GM18858 (cell line): ENCODE results near the gene PLCB1.
"Not testable (repeated sequence)": the region's sequence is repeated elsewhere in the genome, so short reads cannot be mapped to it uniquely, and the experiment has no call there.

Experiments used
- ATAC-seq: cut with Tn5 transposase; IDR thresholded peaks from one replicate; pipeline ENCODE4 v1.9.1; 2021; ENCODE audit not compliant: unreplicated experiment

PLCB1 gene

GRCh38 chr20:8431538-8432434 is 299.7 kb downstream of the PLCB1 start:
- ATAC-seq: no peak

DNA sequence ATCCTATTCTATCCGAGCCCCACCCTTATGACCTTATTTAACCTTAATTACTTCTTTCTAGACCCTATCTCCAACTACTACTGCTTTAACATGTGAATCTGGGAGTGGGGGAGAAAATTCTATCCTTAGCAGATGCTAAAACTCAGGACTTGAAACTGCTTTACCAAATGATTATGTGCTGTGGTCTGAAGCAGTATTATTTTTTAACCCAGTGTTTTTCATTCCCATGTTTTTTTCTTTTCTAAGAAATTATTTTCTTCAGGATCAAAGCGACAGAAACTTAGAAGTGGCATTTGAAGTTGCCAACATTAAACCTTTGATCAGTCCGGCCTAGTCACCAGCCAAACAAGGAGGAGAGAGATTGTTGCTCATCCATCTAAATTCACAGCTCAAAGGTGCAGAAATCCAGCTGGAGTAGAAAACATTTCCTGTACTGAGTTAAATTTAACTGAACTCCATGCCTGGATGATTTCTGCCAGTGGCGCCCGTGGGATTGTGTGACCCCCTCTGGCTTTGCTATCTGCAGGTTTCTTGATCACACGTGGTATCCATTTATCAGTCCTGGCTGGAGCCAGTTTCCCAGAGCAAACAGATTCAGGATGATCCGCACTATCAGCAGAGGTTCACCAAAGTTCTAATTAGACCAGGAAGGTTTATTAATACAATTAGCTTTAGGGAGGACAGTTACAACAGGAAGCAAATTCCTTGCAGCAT is 300.5 kb downstream of the PLCB1 start:
- ATAC-seq: no peak

DNA sequence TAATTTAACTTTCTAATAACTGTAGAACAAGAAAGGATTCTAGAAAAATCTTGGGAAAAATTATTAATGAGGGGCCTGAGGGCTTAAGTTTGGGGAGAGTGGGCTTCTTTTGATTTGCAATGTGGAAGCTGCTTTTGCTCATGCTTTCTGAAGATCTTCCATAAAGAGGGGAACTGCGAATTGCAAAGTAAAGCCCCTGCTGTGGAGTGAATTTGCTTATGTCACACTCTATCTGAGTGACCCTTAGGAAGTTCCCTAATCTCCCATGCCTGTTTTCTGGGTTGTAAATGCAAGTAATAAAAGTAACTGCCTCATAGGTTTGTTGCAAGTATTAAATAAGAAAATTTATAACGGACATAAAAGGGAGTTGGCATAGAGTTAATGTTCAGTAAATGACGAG is 301.2 kb downstream of the PLCB1 start:
- ATAC-seq: no peak

DNA sequence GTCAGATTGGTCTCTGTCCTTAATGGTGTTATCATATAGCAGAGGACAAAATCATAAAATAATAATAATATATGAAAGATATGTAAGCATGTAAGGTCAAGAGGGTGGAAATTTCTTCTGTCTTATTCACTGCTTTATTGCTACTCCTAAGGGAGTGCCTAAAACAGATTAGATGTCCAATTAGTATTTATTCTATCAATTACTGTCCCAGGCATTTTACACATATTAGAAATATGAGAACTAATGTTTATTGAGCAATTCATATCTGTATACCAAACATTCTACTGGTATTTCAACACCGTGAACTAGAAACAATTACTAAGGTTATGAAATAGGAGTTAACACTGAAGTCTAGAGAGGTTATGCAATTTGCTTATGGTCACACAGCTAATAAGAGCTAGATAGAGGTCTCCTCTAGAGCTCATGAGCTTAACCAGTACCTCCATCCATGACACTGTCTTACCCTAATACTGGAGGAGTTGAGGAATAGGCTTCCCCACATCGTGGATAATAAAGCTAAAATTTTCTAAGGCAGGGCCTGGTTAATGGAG is 302.3 kb downstream of the PLCB1 start:
- no peak for ATAC-seq

GRCh38 chr20:8435285-8436035 is 303.4 kb downstream of the PLCB1 start:
- ATAC-seq: no peak

- not testable (repeated sequence) for ATAC-seq
Measured at GRCh38 chr20:8436938-8437337, 304.9 kb downstream of the PLCB1 start.

GRCh38 chr20:8438748-8439147 is 306.7 kb downstream of the PLCB1 start:
- no peak for ATAC-seq

GRCh38 chr20:8443464-8444072 is 311.5 kb downstream of the PLCB1 start:
- ATAC-seq: no peak

- ATAC-seq: no peak
Measured at GRCh38 chr20:8447262-8448120, 315.4 kb downstream of the PLCB1 start.

- no peak for ATAC-seq
Measured at GRCh38 chr20:8449123-8449522, 317.1 kb downstream of the PLCB1 start.

DNA sequence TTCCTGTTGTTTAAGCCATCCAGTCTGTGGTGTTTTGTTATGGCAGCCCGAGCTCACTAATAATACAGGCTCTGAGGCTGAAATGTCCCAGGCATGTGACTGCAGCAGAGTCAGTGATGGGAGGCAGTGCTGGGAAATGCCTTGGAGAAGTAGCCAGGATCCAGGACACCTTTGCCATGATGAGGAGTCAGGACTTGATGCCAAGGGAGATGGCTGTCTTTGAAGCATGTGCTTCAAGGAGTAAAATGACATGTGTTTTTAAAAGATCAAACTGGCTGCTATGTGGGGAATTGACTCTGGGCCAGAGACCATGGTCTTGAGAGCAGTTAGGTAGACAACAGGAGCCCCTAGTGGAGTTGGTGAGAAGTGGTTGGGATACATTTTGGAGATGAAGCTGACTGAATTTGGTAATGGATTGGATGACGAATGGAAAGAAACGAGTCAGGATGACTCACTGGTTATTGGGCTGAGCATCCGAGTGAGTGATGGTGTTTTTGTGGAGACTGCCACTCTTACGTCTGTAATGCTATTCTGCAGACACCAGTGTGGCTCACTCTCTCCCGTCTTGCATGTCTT is 322.2 kb downstream of the PLCB1 start:
- ATAC-seq: peak; percentile 66

- ATAC-seq: no peak
Measured at GRCh38 chr20:8456765-8457164, 324.7 kb downstream of the PLCB1 start.

GRCh38 chr20:8457978-8458377 is 325.9 kb downstream of the PLCB1 start:
- no peak for ATAC-seq

GRCh38 chr20:8461186-8461585 is 329.1 kb downstream of the PLCB1 start:
- ATAC-seq: no peak

DNA sequence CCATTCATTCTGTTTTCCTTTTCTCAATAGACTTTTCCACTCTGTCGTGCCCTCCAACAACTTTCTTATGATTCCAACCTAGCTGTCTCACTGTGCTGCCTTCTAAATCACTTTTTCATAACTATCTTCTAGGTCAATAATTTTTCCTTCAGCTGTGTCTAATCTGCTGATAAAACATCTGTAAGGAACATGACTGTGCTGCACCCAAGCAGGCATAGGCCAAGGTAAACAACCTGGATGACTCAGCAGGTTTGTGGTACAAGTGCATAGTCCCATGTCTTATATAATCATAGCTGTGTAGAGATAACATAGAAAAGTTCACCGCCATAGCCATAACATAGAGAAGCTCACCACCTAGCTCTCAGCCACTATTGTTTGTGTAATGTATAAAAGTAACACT is 332.3 kb downstream of the PLCB1 start:
- no peak for ATAC-seq

- not testable (repeated sequence) for ATAC-seq
Measured at GRCh38 chr20:8466781-8467180, 334.7 kb downstream of the PLCB1 start.

GRCh38 chr20:8470156-8470555 is 338.1 kb downstream of the PLCB1 start:
- ATAC-seq: no peak

DNA sequence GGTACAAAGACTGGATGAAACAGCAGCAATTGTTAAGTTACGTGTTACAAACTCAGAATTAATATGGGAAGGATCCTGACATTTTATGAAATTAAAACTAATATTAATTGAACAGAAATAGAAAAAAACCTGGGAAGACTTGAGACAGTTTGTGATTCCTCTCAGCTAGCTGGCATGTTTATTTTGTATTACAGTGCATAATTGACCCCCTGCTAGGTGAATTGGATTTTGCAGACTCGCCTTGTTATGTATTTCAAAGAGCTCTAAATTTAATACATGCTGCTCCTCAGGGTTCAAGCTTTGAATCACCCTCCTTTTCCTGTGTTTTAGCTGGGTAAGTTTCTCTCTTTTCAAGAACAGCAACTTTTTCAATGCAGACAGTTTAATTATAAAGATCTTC is 339.4 kb downstream of the PLCB1 start:
- ATAC-seq: no peak

DNA sequence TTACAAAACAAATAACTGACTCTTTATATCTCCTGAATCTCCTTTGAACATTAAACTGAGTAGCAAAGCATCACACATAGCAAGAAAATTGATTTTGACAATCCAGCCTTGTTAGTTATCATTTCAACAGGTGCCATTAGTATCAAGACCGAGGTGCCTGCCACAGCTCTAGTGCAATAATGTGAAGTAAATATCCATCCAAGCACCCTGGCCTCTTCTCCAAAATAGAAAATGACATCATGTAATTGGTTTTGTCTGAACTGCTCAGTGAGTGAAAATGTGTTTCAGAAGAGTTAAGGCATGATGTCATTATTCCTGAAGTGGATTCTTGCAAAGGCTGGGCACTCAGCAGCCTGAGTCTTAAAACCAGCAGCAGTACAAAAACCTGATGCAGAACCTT is 341.4 kb downstream of the PLCB1 start:
- no peak for ATAC-seq
